GM10847 (cell line): ENCODE measurements around the gene FSD1.

Experiments used
- POLR2A ChIP-seq: IDR thresholded peaks from 2 replicates; pipeline ENCODE4 v1.6.1; 2011; ENCODE audit not compliant: insufficient read length; ENCODE audit errors: extremely low read depth

Gene FSD1

DNA sequence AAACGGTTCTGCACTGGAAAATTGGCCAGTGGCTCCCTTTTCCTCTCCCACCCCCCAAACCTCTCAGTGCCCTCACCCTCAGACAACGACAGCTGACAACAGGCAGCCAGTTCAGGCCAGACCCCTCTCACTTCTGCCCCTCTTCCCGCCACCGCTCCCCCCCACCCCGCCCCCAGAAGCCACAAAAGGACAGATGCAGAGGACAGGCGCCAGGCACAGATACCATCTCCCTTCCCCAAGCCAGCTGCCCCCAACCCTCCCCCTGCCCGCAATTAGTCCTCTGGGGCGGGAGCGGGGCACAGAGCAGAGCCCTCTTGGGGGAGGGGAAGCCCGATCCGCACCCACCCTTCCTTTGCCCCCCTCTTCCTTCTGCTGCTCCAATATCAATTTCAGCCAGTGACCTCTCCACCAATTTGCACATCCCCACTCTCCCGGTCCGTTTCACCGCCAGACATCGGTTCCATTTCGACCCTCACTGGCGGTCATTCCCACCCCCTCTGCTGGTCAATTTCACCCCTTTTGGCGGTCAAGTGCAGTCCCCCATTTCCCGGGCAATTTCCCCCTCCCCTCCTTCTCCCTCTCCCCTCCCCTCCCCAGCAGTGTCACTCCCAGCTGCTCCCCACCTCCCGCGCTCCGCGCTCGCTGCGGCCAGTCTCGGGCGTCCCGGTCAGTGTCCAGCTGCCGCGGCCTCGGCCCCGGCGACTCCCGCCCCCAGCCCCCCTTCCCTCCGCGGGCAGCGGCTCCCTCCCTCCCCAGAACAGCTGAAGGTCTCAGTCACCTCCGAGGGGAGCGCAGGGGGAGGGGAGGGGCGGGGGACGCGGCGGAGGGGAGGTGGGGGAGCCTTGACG is 25.8 kb upstream of the FSD1 start, which contains the start of gene SHD:
Gene SHD, plus strand, starts transcription at position 848 of the 848 bp plus-strand sequence. CDS start 798 bp downstream, outside the sequence.
- no peak for TF ChIP-seq POLR2A

DNA sequence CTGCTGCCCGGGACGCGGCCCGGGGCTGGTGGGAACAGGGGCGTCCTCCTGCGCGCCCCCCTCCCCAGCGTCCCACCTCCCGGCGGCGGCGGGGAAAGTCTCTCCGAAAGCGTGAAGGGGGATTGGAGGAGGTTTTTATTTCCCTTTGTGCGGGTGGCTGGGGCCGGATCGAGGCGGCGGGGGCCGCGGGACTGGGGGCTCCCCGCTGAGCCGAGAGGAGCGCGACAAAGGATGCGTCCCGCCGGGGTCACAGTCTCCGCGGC is 25.2 kb upstream of the FSD1 start:
- no peak for TF ChIP-seq POLR2A

DNA sequence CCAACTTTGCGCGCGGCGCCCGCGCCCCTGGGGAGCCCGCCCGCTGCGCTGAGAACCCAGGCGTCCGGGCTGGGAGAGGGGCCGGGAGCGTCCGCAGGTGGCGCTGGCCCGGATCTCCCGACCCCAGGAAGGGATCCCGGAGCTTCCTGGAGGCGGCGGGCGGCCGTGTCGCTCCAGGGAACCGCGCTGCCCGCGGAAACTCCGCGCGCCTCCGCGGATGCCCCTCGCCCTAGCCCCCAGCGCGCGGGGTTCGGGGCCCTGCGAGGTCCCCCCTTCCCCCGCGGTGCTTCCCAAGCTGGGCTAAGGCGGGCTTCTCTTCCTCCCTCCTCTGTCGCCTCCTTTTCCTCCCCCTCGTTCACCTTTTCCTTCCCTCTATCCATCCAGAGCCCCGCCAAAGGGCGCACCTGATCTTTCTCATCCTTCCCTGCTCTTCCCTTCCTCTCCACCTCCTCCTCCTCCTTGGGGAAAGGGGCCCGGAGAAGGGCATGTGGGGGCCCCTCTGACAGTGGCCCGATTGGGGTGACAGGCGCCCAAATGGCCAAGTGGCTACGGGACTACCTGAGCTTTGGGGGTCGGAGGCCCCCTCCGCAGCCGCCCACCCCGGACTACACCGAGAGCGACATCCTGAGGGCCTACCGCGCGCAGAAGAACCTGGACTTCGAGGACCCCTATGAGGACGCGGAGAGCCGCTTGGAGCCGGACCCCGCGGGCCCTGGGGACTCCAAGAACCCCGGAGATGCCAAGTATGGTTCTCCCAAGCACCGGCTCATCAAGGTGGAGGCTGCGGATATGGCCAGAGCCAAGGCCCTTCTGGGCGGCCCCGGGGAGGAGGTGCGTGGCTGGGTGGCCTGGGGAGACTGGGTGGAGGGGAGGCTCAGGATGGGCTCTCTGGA is 24.6 kb upstream of the FSD1 start:
- TF ChIP-seq POLR2A = no peak

DNA sequence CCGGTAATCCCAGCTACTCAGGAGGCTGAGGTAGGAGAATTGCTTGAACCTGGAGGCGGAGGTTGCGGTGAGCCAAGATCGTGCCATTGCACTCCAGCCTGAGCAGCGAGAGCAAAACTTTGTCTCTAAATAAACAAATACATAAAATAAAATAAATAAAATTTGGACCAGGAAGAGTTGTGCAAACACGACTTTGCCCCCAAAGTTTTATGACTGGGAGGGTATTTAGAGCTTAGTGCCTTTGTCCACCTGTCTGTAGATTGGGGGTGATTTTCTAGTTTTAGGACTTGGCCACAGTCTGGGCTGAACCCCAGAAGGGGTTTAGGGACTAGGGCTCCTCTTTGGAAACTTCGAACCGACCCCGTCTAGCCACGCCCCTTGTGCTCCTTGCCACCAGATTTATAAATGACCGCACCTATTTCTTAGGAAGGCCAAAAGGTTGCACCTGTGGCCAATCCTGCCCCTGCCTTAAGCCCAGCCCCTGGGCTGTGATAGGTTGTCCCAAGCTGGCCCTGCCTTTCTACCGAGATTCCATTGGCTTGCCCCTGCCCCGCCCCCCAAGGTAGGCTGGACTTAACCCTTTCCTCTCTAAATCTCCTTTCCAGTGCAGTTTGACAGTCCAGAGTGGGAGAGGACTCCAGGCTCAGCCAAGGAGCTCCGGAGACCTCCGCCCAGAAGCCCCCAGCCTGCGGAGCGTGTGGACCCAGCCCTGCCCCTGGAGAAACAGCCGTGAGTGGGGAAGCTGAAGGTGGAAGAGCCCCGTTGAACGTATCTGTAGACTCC is 20.0 kb upstream of the FSD1 start:
- no peak for TF ChIP-seq POLR2A

DNA sequence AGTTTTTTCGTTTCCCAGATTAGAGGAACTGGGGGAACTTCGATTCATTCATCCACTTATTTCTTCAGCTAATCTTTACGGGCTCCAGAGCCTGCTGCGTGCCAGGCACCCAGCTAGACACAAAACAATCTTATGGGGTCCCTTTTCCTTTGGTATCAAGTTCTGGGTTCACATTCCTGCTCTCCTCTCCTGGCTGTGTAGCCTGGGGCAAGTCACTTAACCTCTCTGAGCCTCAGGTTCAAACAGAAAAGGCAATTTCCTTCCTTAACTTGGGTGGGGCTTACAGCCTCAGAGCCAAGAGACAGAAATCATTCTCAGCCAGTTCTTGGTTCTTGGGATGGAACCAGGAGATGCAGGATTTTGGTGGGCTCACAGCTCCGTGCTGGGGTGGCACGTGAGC is 19.4 kb upstream of the FSD1 start:
- TF ChIP-seq POLR2A = no peak

DNA sequence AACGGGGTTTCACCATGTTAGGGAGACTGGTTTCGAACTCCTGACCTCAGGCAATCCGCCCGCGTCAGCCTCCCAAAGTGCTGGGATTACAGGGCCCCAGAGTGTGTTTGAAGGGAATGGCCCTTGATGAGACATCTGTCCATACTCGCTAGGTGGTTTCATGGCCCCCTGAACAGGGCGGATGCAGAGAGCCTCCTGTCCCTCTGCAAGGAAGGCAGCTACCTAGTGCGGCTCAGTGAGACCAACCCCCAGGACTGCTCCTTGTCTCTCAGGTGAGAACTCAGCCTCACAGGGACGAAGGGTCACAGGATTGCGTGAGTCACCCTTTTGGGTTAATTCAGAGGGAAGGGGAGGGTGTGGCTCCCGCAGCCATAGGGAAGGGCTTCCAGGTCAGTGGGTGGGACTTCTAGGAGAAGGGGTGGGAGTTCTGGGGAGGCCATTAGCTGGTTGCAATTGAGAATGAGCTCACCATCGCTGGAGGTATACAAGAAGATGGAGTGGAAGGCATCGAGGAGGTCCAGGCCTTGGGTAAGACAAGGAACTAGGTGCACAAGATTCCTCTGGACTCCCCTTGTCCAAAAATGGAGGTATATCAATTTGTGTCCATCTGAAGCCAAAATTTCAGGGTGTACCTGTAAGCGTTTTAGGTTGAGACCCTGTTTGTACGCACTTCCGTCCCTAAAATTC is 16.2 kb upstream of the FSD1 start:
- TF ChIP-seq POLR2A = no peak

DNA sequence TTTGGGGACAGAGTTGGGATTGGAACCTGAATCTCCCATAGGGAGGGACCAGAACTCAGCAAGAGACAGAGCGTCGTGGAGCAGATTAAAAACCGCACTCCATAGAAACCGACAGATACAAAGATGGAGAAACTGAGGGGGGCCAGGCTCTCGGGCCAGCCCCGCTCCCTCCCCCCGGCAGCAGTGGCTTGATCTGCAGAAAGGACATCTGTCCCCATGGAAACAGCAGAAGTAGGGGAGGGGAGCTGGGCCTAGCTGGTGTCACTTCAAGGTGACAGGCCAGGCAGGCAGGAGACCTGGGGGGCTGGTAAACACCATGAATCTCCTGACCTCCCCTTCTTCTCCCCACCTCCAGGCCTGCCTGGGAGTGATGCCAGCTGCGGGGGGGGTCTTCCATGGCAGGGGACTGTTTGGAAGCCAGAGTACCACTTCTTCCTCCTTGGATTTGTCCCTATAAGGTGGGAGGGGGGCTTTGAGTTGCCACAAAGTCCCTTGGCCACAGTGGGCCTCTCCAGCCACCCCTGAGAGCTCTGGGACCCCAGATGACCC is 13.1 kb upstream of the FSD1 start:
- TF ChIP-seq POLR2A = no peak

DNA sequence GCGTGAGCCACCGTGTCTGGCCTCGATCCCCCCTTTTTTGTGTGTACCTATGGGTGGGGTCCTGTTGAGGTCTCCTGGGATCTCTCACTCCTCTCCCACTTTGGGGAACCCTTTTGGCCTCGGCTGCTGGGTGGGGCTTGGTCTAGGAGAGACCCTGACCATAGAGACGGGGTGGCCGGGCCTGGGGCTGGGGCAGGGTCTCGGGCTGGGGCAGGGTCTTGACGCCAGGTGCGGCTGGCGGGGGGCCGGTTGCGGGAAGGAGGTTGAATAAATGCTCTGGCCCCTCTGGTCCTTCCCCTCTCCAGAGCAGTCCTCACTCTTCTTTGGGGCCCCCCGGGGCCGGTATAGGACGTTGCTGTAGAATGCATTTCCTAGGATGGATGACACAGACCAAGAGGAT is 11.9 kb upstream of the FSD1 start:
- TF ChIP-seq POLR2A = no peak

DNA sequence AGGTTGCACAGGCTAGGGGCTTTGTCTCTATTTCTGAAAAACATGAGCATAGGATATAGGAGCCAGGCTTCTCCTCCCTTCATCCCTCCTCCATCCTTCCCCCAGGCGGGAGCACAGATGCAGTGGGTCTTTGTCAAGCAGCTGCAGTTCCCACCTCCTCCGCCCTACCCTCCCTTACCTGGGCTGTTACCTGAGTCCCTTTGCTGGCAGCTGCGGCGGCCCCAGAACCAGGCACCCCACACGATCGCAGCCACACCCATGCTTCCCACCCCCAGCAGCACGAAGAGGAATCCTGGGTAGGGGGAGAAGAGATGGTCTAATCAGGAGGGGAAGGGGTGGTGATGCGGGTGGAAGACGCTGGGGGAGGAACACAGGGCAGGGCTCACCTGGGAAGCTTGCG is 10.0 kb upstream of the FSD1 start:
- no peak for TF ChIP-seq POLR2A

DNA sequence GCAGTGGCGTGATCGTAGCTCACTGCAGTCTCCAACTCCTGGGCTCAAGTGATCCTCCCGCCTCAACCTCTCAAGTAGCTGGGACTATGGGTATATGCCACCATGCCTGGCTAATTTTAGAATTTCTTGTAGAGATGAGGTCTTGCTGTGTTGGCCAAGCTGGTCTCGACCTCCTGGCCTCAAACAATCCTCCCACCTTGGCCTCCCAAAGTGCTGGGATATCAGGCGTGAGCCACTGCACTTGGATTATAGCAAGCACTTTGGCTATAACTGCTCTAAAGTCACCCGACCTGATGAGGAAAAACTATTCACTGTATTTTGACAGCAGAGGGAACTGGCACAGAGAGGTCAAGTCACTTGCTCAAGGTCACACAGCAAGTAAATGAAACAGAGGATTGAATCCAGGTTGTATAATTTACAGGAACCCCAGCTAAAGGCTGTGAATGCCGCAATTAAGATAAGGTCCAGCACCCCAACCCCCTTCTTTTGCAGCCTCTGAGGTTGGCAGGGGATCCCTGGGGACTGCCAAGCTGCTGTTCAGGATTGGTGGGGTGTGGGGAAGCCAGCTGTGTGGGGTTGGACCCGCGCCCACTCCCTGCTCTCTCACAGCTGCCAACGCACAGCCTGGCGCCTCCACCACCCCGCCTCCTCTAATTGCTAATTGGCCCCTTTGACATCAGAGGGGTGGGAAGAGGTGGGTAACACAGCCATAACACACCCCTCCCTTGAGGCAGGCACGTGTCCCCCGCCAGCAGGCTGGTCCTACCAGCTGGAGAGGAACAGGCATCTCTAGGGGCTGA is 8.2 kb upstream of the FSD1 start:
- TF ChIP-seq POLR2A = no peak

DNA sequence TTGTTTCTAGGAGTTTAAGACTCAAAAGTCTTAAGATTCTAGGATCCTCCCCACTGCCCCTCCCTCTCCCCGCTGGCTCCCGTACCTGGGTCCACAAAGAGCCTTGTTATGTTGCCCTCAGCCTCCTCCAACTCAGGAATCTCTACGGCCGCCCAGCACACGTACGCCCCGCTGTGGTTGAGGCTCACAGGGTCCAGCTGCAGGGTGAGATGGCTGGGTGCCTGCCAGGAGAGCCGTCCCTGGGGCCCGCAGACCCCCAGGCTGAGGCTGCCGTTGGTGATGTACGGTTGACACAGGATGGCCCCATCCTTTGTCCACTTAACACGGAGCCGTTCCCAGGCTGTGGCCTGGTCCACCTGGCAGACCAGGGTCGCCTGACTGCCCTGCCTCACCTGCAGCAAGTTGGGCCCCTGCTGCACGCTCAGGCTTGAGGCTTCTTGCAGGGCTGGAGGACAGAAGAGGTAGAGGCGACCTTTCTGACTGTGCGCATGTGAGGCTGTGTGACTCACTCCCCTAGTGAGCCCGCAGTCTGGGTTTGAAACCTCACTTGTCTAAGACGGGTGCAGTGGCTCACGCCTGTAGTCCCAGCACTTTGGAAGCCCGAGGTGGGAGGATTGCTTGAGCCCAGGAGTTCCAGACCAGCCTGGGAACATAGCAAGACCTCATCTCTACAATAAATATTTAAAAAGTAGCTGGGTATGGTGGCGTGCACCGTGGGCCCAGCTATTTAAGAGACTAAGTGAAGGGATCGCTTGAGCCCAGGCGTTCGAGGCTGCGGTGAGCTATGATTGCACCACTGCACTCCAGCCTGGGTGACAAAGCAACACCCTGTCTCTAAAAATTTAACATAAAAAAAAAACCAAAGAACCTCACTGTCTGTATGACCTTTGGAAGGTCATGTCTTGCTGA is 6.2 kb upstream of the FSD1 start:
- TF ChIP-seq POLR2A = no peak

DNA sequence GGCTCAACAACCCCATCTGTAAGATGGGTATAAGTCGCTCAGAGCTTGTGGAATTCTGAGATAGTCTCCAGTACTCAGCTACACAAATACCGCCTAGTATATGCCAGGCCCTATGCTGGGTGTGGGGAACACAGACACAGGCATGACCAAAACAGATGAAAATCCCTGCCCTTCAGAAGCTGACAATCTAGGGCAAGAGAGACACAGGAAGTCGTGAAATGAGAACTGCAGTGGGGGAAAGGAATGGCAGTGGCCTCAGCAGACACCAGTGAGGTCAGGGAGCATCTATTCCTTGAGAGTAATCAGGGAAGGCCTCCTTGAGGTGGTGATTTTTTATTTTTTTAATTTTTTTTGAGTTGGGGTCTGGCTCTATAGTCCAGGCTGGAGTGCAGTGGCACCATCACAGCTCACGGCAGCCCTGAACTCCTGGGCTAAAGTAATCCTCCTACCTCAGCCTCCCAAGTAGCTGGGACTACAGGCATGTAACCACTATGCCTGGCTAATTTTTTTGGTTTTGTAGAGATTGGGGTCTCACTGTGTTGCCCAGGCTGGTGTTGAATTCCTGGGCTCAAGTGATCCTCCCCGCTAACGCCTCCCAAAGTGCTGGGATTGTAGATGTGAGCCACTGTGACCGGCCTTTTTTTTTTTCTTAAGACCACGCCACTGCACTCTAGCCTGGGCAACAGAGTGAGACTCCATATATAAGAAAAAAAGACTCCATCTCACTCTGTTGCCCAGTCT is 5.4 kb upstream of the FSD1 start:
- TF ChIP-seq POLR2A = no peak
